SK-N-SH treated with all-trans-retinoic acid at 6 μM for 48 hours (cell line): ENCODE results near the gene IRX2.

Experiments used
- CREB5 ChIP-seq: fragments of 250-450 bp; sonication (Bioruptor Pico); IDR thresholded peaks from 2 replicates; pipeline ENCODE4 v1.5.1; 2020; ENCODE audit warnings: low read depth, mild to moderate bottlenecking, moderate library complexity
- CSDC2 ChIP-seq: fragments of 250-450 bp; sonication (Bioruptor Pico); IDR thresholded peaks from 2 replicates; pipeline ENCODE4 v1.5.0; 2020; ENCODE audit warnings: mild to moderate bottlenecking, moderate library complexity
- OSR1 ChIP-seq: fragments of 250-450 bp; sonication (Bioruptor Pico); IDR thresholded peaks from 2 replicates; pipeline ENCODE4 v1.8.0; 2022; ENCODE audit warnings: moderate library complexity, mild to moderate bottlenecking, inconsistent platforms
- POU6F1 ChIP-seq: fragments of 250-450 bp; sonication (Bioruptor Pico); IDR thresholded peaks from 2 replicates; pipeline ENCODE4 v1.8.0; 2021; ENCODE audit warnings: low read depth, mild to moderate bottlenecking, moderate library complexity, borderline replicate concordance
- ZFP30 ChIP-seq: fragments of 450-650 bp; formaldehyde crosslinking; IDR thresholded peaks from 2 replicates; pipeline ENCODE4 v1.5.0; 2022; ENCODE audit warnings: mild to moderate bottlenecking, moderate library complexity
- ZNF70 ChIP-seq: fragments of 450-650 bp; formaldehyde crosslinking; IDR thresholded peaks from 2 replicates; pipeline ENCODE4 v1.5.0; 2020; ENCODE audit warnings: mild to moderate bottlenecking, moderate library complexity
- TF ChIP-seq, protein P1 (sequence below): fragments of 250-450 bp; sonication (Bioruptor Pico); IDR thresholded peaks from 2 replicates; pipeline ENCODE4 v1.8.0; 2020; ENCODE audit warnings: mild to moderate bottlenecking, moderate library complexity, borderline replicate concordance

- TF ChIP-seq, protein P1, sequence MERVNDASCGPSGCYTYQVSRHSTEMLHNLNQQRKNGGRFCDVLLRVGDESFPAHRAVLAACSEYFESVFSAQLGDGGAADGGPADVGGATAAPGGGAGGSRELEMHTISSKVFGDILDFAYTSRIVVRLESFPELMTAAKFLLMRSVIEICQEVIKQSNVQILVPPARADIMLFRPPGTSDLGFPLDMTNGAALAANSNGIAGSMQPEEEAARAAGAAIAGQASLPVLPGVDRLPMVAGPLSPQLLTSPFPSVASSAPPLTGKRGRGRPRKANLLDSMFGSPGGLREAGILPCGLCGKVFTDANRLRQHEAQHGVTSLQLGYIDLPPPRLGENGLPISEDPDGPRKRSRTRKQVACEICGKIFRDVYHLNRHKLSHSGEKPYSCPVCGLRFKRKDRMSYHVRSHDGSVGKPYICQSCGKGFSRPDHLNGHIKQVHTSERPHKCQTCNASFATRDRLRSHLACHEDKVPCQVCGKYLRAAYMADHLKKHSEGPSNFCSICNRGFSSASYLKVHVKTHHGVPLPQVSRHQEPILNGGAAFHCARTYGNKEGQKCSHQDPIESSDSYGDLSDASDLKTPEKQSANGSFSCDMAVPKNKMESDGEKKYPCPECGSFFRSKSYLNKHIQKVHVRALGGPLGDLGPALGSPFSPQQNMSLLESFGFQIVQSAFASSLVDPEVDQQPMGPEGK (CRISPR knock-in tag) = no peak
- TF ChIP-seq POU6F1 (CRISPR knock-in tag) (no peak), OSR1 (CRISPR knock-in tag) (no peak), CSDC2 (CRISPR knock-in tag) (no peak), CREB5 (CRISPR knock-in tag) (no peak), ZNF70 (CRISPR knock-in tag) (no peak), ZFP30 (CRISPR knock-in tag) (no peak)
Measured at GRCh38 chr5:2757563-2758351, 6.3 kb upstream of the IRX2 start.
